Middle frontal gyrus (tissue), 1 donor: ENCODE results near the gene ALKBH5.
"Not testable (repeated sequence)": the region's sequence is repeated elsewhere in the genome, so short reads cannot be mapped to it uniquely, and the experiment has no call there.

Experiments
- DNase-seq: peaks from one replicate; pipeline ENCODE4 v3.0.0-alpha.2; 2015; ENCODE audit warnings: low spot score; ENCODE audit errors: extremely low spot score

ALKBH5 gene

GRCh38 chr17:18185391-18185790 lies 1.8 kb downstream of the ALKBH5 start:
- DNase-seq, result no peak

- DNase-seq, result no peak
These were observed 2.4 kb downstream of the ALKBH5 start for GRCh38 chr17:18185832-18186626.

- peak; percentile 28 for DNase-seq
These were observed 3.0 kb downstream of the ALKBH5 start for GRCh38 chr17:18186627-18186982.

GRCh38 chr17:18187226-18187625 lies 3.6 kb downstream of the ALKBH5 start:
- DNase-seq, result no peak

- DNase-seq, result no peak
These were observed 4.5 kb downstream of the ALKBH5 start for GRCh38 chr17:18187821-18188761.

- DNase-seq, result no peak
These were observed 7.1 kb downstream of the ALKBH5 start for GRCh38 chr17:18190628-18191235.

- no peak for DNase-seq
These were observed 7.6 kb downstream of the ALKBH5 start for GRCh38 chr17:18191236-18191667.

GRCh38 chr17:18191967-18192366 lies 8.3 kb downstream of the ALKBH5 start:
- DNase-seq, result no peak

GRCh38 chr17:18194394-18194793 lies 10.8 kb downstream of the ALKBH5 start:
- DNase-seq, result no peak

- DNase-seq, result no peak
These were observed 11.2 kb downstream of the ALKBH5 start for GRCh38 chr17:18194804-18195203.

- no peak for DNase-seq
These were observed 11.6 kb downstream of the ALKBH5 start for GRCh38 chr17:18195246-18195645.

- DNase-seq, result no peak
These were observed 14.0 kb downstream of the ALKBH5 start for GRCh38 chr17:18197535-18198194.

GRCh38 chr17:18198530-18198929 lies 14.9 kb downstream of the ALKBH5 start:
- no peak for DNase-seq

GRCh38 chr17:18201108-18201507 lies 17.5 kb downstream of the ALKBH5 start:
- no peak for DNase-seq

- DNase-seq, result no peak
These were observed 19.7 kb downstream of the ALKBH5 start for GRCh38 chr17:18203308-18203707.

- DNase-seq, result no peak
These were observed 22.2 kb downstream of the ALKBH5 start for GRCh38 chr17:18205861-18206260.

- no peak for DNase-seq
These were observed 23.3 kb downstream of the ALKBH5 start for GRCh38 chr17:18206962-18207361.

GRCh38 chr17:18208092-18208491 lies 24.5 kb downstream of the ALKBH5 start:
- DNase-seq, result no peak

GRCh38 chr17:18213666-18214270 lies 30.1 kb downstream of the ALKBH5 start:
- DNase-seq, result no peak

GRCh38 chr17:18216906-18217305 lies 33.3 kb downstream of the ALKBH5 start:
- not testable (repeated sequence) for DNase-seq
